ACC112 (cell line): ENCODE results near the gene LUM.

ENCODE experiments used
- H2AFZ ChIP-seq: fragments of 200-600 bp; sonication (generic); one replicate; pipeline ENCODE4 v1.6.0; 2017; ENCODE audit warnings: antibody characterized with exemption, low read length; ENCODE audit not compliant: unreplicated experiment
- H3K27ac ChIP-seq: fragments of 200-600 bp; sonication (generic); 2 replicates; pipeline ENCODE4 v1.5.1; 2014; ENCODE audit warnings: low read depth, mild to moderate bottlenecking, antibody characterized with exemption, low read length, moderate library complexity
- H3K27me3 ChIP-seq: fragments of 200-600 bp; sonication (generic); 2 replicates; pipeline ENCODE4 v1.6.1; 2014; ENCODE audit warnings: mild to moderate bottlenecking, antibody characterized with exemption, low read length, moderate library complexity, mixed read lengths; ENCODE audit not compliant: insufficient read depth
- H3K36me3 ChIP-seq: fragments of 200-600 bp; sonication (generic); 2 replicates; pipeline ENCODE4 v1.6.1; 2016; ENCODE audit warnings: mild to moderate bottlenecking, antibody characterized with exemption, low read length, moderate library complexity, mixed read lengths; ENCODE audit not compliant: insufficient read depth
- H3K4me1 ChIP-seq: fragments of 200-600 bp; sonication (generic); one replicate; pipeline ENCODE4 v1.6.1; 2016; ENCODE audit warnings: low read length, mixed read lengths; ENCODE audit not compliant: insufficient read depth, unreplicated experiment, control insufficient read depth
- H3K4me3 ChIP-seq: fragments of 200-600 bp; sonication (generic); 2 replicates; pipeline ENCODE4 v1.5.1; 2014; ENCODE audit warnings: mild to moderate bottlenecking, low read depth, low read length
- H3K79me2 ChIP-seq: fragments of 200-600 bp; sonication (generic); one replicate; pipeline ENCODE4 v1.6.0; 2016; ENCODE audit warnings: low read length; ENCODE audit not compliant: control insufficient read depth, unreplicated experiment, insufficient read depth

The LUM gene, protein sequence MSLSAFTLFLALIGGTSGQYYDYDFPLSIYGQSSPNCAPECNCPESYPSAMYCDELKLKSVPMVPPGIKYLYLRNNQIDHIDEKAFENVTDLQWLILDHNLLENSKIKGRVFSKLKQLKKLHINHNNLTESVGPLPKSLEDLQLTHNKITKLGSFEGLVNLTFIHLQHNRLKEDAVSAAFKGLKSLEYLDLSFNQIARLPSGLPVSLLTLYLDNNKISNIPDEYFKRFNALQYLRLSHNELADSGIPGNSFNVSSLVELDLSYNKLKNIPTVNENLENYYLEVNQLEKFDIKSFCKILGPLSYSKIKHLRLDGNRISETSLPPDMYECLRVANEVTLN

DNA sequence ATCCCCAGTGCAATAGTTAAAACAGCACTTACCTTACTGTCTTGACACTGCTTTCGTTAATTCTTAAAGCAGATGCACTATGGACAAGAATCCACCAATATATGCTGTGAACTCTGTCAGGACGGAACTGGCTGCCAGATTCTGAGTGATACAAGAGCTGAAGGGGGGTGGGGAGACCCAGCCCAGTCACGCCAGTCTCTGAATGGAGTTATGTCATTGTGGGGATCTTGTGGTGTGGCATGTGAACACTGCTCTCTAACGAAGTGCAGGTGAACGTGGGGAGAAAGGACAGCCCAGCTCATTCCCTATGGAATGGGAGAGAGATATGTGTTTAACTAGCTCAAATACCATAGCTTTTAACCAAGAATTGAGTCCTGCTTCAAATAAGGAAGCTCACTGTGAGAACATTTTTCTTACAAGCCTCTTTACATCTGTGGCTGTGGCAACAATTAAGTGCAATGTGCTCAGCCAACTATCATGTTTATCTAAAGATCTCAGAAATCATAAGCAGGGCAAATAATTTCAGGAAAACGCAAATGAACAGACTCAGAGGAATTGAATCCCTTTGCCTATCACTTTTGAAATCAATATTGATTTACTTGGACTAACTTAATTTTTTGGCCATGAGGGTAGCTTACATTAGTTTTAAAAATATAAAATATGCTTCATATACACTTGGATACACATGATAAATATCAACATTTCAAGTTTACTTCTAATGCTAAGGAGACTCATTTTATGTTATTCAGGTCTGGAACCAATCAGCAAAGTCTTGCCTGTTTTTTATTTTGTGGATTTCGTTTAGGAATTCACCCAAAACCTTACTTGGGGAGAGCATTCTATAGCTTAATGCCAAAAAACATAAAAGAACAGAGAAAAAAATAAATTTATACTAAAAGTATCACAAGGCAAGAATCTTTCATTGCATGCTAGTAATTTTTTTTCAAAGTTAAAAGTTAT lies at the start of gene LUM:
Gene LUM (minus strand): TSS at position 129 of the 960 bp plus-strand sequence. CDS start 2,515 bp downstream, outside the sequence.
- H3K36me3 ChIP-seq = no peaks in the 10 kb centered on the region
- H3K4me3 ChIP-seq = peak within 1 kb of the TSS; percentile 76
- H3K27me3 ChIP-seq = no peaks in the 10 kb centered on the region
- H3K27ac ChIP-seq = peak within 1 kb of the TSS; percentile 39
- H2AFZ ChIP-seq = peak within 1 kb of the TSS; percentile 66
- H3K4me1 ChIP-seq = peaks cover 12% of the 10 kb centered on the region
- H3K79me2 ChIP-seq = peaks cover 12% of the 10 kb centered on the region

DNA sequence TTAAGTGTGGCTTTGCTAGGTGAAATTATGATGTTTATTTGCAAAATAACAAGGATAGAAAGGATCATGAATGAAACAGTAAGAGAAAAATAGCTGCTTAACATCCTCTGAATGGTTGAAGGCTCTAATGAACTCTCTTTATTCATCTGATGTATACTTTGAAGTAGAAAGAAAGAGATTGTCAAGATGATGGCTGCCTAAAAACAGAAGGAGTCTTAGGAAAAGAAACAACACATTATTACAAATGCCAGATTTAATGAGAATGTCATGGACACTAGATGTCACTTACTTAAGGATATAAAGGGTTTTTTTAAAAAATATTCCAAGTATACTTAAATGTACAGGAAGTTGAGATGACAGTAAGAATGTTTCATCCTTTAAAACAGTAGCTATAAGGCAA lies 49.7 kb upstream of the LUM start:
- Histone ChIP-seq H3K79me2 (no peaks in the 10 kb centered on the region), H3K27ac (no peak overlapping the region), H3K27me3 (no peaks in the 10 kb centered on the region), H3K4me1 (no peaks in the 10 kb centered on the region), H3K36me3 (peaks cover 49% of the 10 kb centered on the region), H3K4me3 (no peak overlapping the region), H2AFZ (no peak overlapping the region)

- H2AFZ ChIP-seq = no peak overlapping the region
- peaks cover 50% of the 10 kb centered on the region for H3K36me3 ChIP-seq
- no peaks in the 10 kb centered on the region for H3K79me2 ChIP-seq
- no peak overlapping the region for H3K4me3 ChIP-seq
- no peaks in the 10 kb centered on the region for H3K4me1 ChIP-seq
- H3K27me3 ChIP-seq = no peaks in the 10 kb centered on the region
- no peak overlapping the region for H3K27ac ChIP-seq
Observed at GRCh38 chr12:91155990-91156389, 44.7 kb upstream of the LUM start.

DNA sequence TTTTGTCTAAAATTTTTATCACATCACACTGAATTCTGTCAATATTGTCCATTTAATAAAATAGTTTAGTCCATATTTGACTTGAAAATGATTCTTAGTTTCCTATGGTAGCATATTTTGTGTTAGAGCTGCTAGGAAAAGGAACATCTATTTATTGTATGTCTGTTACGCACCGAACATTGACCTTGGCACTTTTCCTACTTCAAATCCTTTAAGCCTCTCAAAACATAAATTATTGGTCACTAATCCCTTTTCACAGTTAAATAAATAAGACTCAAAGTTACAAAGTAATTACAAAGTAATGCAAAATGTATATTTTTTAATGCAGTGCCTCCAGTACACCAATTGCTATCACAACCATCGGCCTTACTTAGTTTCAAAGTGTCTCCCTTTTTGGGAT lies 42.8 kb upstream of the LUM start:
- H3K79me2 ChIP-seq = no peaks in the 10 kb centered on the region

DNA sequence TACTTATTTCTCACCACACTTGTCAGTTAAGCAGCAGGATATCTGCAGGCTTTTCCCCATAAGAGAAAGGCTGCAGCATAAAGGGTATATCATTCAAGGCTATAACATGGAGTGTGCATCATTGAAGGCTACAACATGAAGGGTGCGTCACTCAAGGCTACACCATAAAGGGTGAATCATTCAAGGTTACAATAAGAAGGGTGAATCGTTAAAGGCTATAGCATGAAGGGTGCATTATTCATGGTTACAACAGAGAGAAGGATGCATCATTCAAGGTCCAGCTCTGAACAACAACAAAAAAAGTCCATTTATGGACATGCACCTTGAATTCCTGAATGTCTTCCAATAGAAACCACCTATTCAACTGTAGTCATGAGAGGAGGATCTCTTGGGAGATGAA lies 32.8 kb upstream of the LUM start:
- Histone ChIP-seq H3K27me3 (no peaks in the 10 kb centered on the region), H3K79me2 (no peaks in the 10 kb centered on the region), H3K36me3 (peaks cover 23% of the 10 kb centered on the region), H3K27ac (peak overlapping the region; percentile 19), H3K4me3 (no peak overlapping the region), H2AFZ (no peak overlapping the region), H3K4me1 (peaks cover 51% of the 10 kb centered on the region)

More for the DNA sequence above, 42.8 kb upstream of the LUM start:
- Histone ChIP-seq H3K27ac (no peak overlapping the region), H3K36me3 (peaks cover 58% of the 10 kb centered on the region), H3K4me1 (no peaks in the 10 kb centered on the region), H3K4me3 (no peak overlapping the region), H3K27me3 (no peaks in the 10 kb centered on the region), H2AFZ (no peak overlapping the region)

DNA sequence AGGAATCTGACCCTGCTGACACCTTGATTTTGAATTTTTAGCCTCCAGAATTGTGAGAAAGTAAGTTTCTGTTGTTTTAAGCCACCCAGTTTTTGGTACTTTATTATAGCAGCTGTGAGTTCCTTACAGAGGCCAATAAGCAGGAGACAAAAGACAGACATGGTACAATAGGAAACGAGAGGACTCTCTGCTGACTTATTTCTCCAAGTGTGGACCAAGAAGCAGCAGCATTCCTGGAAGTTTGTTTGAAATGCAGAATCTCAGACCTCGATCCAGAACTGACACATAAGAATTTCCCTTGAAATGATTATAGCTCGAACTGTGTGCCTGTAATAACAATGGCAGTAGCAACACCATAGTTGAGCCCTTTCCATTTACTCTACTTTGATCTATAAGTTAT lies 31.9 kb upstream of the LUM start:
- peaks cover 19% of the 10 kb centered on the region for H3K36me3 ChIP-seq
- H3K27ac ChIP-seq = peak overlapping the region; percentile 94
- peaks cover 59% of the 10 kb centered on the region for H3K4me1 ChIP-seq

GRCh38 chr12:91142221-91142631 lies 30.9 kb upstream of the LUM start:
- peak overlapping the region; percentile 94 for H3K27ac ChIP-seq
- H2AFZ ChIP-seq = no peak overlapping the region
- peaks cover 63% of the 10 kb centered on the region for H3K4me1 ChIP-seq
- H3K36me3 ChIP-seq = peaks cover 13% of the 10 kb centered on the region
- H3K27me3 ChIP-seq = no peaks in the 10 kb centered on the region
- H3K79me2 ChIP-seq = no peaks in the 10 kb centered on the region
- H3K4me3 ChIP-seq = no peak overlapping the region

More for the DNA sequence above, 31.9 kb upstream of the LUM start:
- H3K79me2 ChIP-seq = no peaks in the 10 kb centered on the region
- no peak overlapping the region for H3K4me3 ChIP-seq
- H2AFZ ChIP-seq = no peak overlapping the region
- no peaks in the 10 kb centered on the region for H3K27me3 ChIP-seq

DNA sequence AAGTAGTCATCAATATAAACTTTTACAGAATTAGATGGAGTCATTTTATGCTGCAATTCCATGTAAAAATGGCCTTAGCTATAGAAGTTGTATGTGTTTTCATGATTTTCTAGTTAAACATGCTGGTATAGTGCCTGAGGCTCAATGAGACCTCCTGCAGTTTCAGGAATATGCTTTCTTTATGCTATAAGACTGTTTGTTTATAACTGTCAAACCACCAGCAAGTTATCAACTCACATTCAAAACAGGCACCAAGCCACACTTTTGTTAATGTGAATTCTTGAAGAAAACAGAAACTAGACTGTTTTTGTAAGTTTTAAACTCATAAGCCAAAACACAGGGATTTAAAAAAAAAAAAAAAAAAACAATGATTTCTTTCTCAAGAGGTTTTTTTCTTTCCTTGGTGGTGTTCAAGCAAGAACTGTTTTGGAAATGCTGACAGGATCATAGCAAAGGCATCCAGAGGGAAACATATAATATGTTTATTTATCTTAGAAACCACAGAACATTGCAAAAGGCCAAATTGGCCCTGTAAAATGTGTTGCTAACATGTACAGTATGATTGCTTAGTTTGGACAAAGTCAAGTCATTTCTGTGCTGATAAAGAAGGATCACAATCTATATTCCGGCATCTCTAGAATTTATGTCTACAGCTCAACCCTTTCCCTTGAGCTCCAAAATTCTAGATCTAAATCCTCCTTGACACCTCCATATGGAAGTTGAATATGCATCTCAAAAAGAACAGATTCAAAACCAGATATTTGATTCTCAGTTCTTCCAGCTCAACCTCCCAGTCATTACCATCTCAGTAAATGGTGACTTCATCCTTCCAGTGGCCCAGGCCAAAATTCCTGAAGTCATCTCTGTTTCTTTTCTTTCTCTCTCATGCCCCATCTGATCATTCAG lies 29.0 kb upstream of the LUM start:
- H3K4me1 ChIP-seq = peaks cover 63% of the 10 kb centered on the region
- H3K4me3 ChIP-seq = peak overlapping the region; percentile 44; the same call in 1 of the 2 replicates
- no peaks in the 10 kb centered on the region for H3K79me2 ChIP-seq
- no peaks in the 10 kb centered on the region for H3K27me3 ChIP-seq
- peaks cover 8% of the 10 kb centered on the region for H3K36me3 ChIP-seq
- peak overlapping the region; percentile 94 for H3K27ac ChIP-seq
- H2AFZ ChIP-seq = peak overlapping the region; percentile 9

GRCh38 chr12:91139286-91139685 lies 28.0 kb upstream of the LUM start:
- Histone ChIP-seq H3K27ac (peak overlapping the region; percentile 94), H3K79me2 (no peaks in the 10 kb centered on the region), H3K27me3 (no peaks in the 10 kb centered on the region), H3K4me3 (peak overlapping the region; percentile 44), H3K4me1 (peaks cover 62% of the 10 kb centered on the region), H2AFZ (peak overlapping the region; percentile 88), H3K36me3 (no peaks in the 10 kb centered on the region)
